BLaER1 (cell line): ENCODE data around the gene TMEM132E.

Source experiments
- H3K27ac ChIP-seq: shearing (Covaris generic); formaldehyde crosslinking; 2 replicates; pipeline ENCODE4 v1.8.1; 2022
- H3K27me3 ChIP-seq: shearing (Covaris generic); formaldehyde crosslinking; 2 replicates; pipeline ENCODE4 v1.8.1; 2022
- H3K36me3 ChIP-seq: shearing (Covaris generic); formaldehyde crosslinking; 2 replicates; pipeline ENCODE4 v1.8.1; 2022
- H3K4me1 ChIP-seq: shearing (Covaris generic); formaldehyde crosslinking; 2 replicates; pipeline ENCODE4 v1.8.1; 2022
- H3K4me2 ChIP-seq: shearing (Covaris generic); formaldehyde crosslinking; 2 replicates; pipeline ENCODE4 v1.8.1; 2022
- H3K4me3 ChIP-seq: shearing (Covaris generic); formaldehyde crosslinking; 2 replicates; pipeline ENCODE4 v1.8.1; 2022
- H3K9ac ChIP-seq: shearing (Covaris generic); formaldehyde crosslinking; 2 replicates; pipeline ENCODE4 v1.8.1; 2022
- H3K9me3 ChIP-seq: shearing (Covaris generic); formaldehyde crosslinking; 2 replicates; pipeline ENCODE4 v1.8.1; 2022
- H4K20me1 ChIP-seq: shearing (Covaris generic); formaldehyde crosslinking; 2 replicates; pipeline ENCODE4 v1.8.1; 2022
- Cebpa-rat ChIP-seq: shearing (Covaris generic); IDR thresholded peaks from 2 replicates; pipeline ENCODE4 v1.8.1; 2022

The TMEM132E gene

GRCh38 chr17:34641368-34641767 lies 62.0 kb downstream of the TMEM132E start:
- peaks cover 27% of the 10 kb centered on the region for H3K4me1 ChIP-seq
- H3K36me3 ChIP-seq: no peaks in the 10 kb centered on the region
- TF ChIP-seq Cebpa-rat: no peak
- H3K27me3 ChIP-seq: peaks cover 17% of the 10 kb centered on the region
- no peak overlapping the region for H3K4me2 ChIP-seq
- no peak overlapping the region for H3K9ac ChIP-seq
- H3K9me3 ChIP-seq: no peaks in the 10 kb centered on the region
- H3K4me3 ChIP-seq: no peak overlapping the region
- H3K27ac ChIP-seq: no peak overlapping the region
- H4K20me1 ChIP-seq: no peaks in the 10 kb centered on the region

GRCh38 chr17:34644941-34645550 lies 65.7 kb downstream of the TMEM132E start:
- H3K4me3 ChIP-seq: no peak overlapping the region
- H3K36me3 ChIP-seq: no peaks in the 10 kb centered on the region
- H3K4me2 ChIP-seq: peak overlapping the region; percentile 26
- no peaks in the 10 kb centered on the region for H3K9me3 ChIP-seq
- H3K27me3 ChIP-seq: no peaks in the 10 kb centered on the region
- H3K27ac ChIP-seq: no peak overlapping the region
- peaks cover 14% of the 10 kb centered on the region for H3K4me1 ChIP-seq
- no peaks in the 10 kb centered on the region for H4K20me1 ChIP-seq
- H3K9ac ChIP-seq: 0 out of 2 replicates have a peak overlapping the region, but pooled peaks have one; percentile 18
- TF ChIP-seq Cebpa-rat: no peak

- H3K4me2 ChIP-seq: peak overlapping the region; percentile 26
- no peaks in the 10 kb centered on the region for H3K27me3 ChIP-seq
- no peak for TF ChIP-seq Cebpa-rat
- H3K36me3 ChIP-seq: no peaks in the 10 kb centered on the region
- H3K9ac ChIP-seq: no peak overlapping the region
- no peak overlapping the region for H3K27ac ChIP-seq
- no peaks in the 10 kb centered on the region for H3K9me3 ChIP-seq
- no peaks in the 10 kb centered on the region for H4K20me1 ChIP-seq
- no peak overlapping the region for H3K4me3 ChIP-seq
- H3K4me1 ChIP-seq: peaks cover 14% of the 10 kb centered on the region
Observed at GRCh38 chr17:34645594-34645993, 66.2 kb downstream of the TMEM132E start.

GRCh38 chr17:34647511-34647910 lies 68.1 kb downstream of the TMEM132E start:
- H4K20me1 ChIP-seq: no peaks in the 10 kb centered on the region
- no peak overlapping the region for H3K27ac ChIP-seq
- H3K4me3 ChIP-seq: no peak overlapping the region
- no peak overlapping the region for H3K4me2 ChIP-seq
- no peak for TF ChIP-seq Cebpa-rat
- peaks cover 14% of the 10 kb centered on the region for H3K4me1 ChIP-seq
- no peaks in the 10 kb centered on the region for H3K27me3 ChIP-seq
- H3K36me3 ChIP-seq: no peaks in the 10 kb centered on the region
- no peak overlapping the region for H3K9ac ChIP-seq
- H3K9me3 ChIP-seq: no peaks in the 10 kb centered on the region

- no peak overlapping the region for H3K4me2 ChIP-seq
- no peak overlapping the region for H3K9ac ChIP-seq
- H3K9me3 ChIP-seq: no peaks in the 10 kb centered on the region
- no peak overlapping the region for H3K27ac ChIP-seq
- H3K27me3 ChIP-seq: no peaks in the 10 kb centered on the region
- H3K4me1 ChIP-seq: peaks cover 8% of the 10 kb centered on the region
- H3K36me3 ChIP-seq: no peaks in the 10 kb centered on the region
- no peaks in the 10 kb centered on the region for H4K20me1 ChIP-seq
- no peak overlapping the region for H3K4me3 ChIP-seq
- TF ChIP-seq Cebpa-rat: no peak
Observed at GRCh38 chr17:34650051-34650750, 70.8 kb downstream of the TMEM132E start.

- no peak overlapping the region for H3K4me3 ChIP-seq
- no peak for TF ChIP-seq Cebpa-rat
- no peaks in the 10 kb centered on the region for H4K20me1 ChIP-seq
- H3K4me1 ChIP-seq: no peaks in the 10 kb centered on the region
- H3K4me2 ChIP-seq: no peak overlapping the region
- no peak overlapping the region for H3K9ac ChIP-seq
- no peaks in the 10 kb centered on the region for H3K9me3 ChIP-seq
- no peaks in the 10 kb centered on the region for H3K27me3 ChIP-seq
- no peaks in the 10 kb centered on the region for H3K36me3 ChIP-seq
- H3K27ac ChIP-seq: no peak overlapping the region
Observed at GRCh38 chr17:34651402-34651811, 72.0 kb downstream of the TMEM132E start.

GRCh38 chr17:34652021-34652555 lies 72.7 kb downstream of the TMEM132E start:
- Histone ChIP-seq H4K20me1 (no peaks in the 10 kb centered on the region), H3K36me3 (no peaks in the 10 kb centered on the region), H3K27me3 (no peaks in the 10 kb centered on the region), H3K9me3 (no peaks in the 10 kb centered on the region), H3K4me1 (no peaks in the 10 kb centered on the region), H3K4me2 (no peak overlapping the region), H3K4me3 (no peak overlapping the region), H3K27ac (no peak overlapping the region), H3K9ac (no peak overlapping the region)
- TF ChIP-seq Cebpa-rat: no peak

- Histone ChIP-seq H3K9me3 (no peaks in the 10 kb centered on the region), H3K4me1 (no peaks in the 10 kb centered on the region), H3K36me3 (no peaks in the 10 kb centered on the region), H3K4me2 (no peak overlapping the region), H3K27ac (no peak overlapping the region), H4K20me1 (no peaks in the 10 kb centered on the region), H3K27me3 (no peaks in the 10 kb centered on the region), H3K4me3 (no peak overlapping the region), H3K9ac (no peak overlapping the region)
- no peak for TF ChIP-seq Cebpa-rat
Observed at GRCh38 chr17:34653511-34653910, 74.1 kb downstream of the TMEM132E start.

GRCh38 chr17:34654276-34654880 lies 75.0 kb downstream of the TMEM132E start:
- Histone ChIP-seq H3K9me3 (no peaks in the 10 kb centered on the region), H4K20me1 (no peaks in the 10 kb centered on the region), H3K9ac (no peak overlapping the region), H3K4me2 (no peak overlapping the region), H3K36me3 (no peaks in the 10 kb centered on the region), H3K27me3 (no peaks in the 10 kb centered on the region), H3K4me3 (no peak overlapping the region), H3K4me1 (no peaks in the 10 kb centered on the region), H3K27ac (no peak overlapping the region)
- no peak for TF ChIP-seq Cebpa-rat

- H3K9me3 ChIP-seq: no peaks in the 10 kb centered on the region
- no peaks in the 10 kb centered on the region for H3K36me3 ChIP-seq
- H3K4me1 ChIP-seq: no peaks in the 10 kb centered on the region
- H4K20me1 ChIP-seq: no peaks in the 10 kb centered on the region
- no peak overlapping the region for H3K4me3 ChIP-seq
- no peak for TF ChIP-seq Cebpa-rat
- H3K9ac ChIP-seq: no peak overlapping the region
- H3K27me3 ChIP-seq: no peaks in the 10 kb centered on the region
- no peak overlapping the region for H3K27ac ChIP-seq
- H3K4me2 ChIP-seq: no peak overlapping the region
Observed at GRCh38 chr17:34654881-34655276, 75.5 kb downstream of the TMEM132E start.
